Measurements from ENCODE around the gene NME1. TPM values are rescaled to one million over a fixed set of nuclear protein-coding genes. Genes with fewer than 3 reads are reported as not detected.
A peak's percentile ranks its signal among the peaks of the same experiment; 100 is the strongest.

Gene NME1
- total RNA-seq, 1 experiment from 2014 or later = 220 TPM

GRCh38 chr17:51152766-51153209, 571 bp upstream of the NME1 start:
- Histone ChIP-seq H4K8ac (replicated peaks; ENCODE audit: insufficient read length, low read depth, low read length) (no peak overlapping the region), H3K4me2 (ENCODE audit: insufficient read depth, insufficient read length, low read length) (peak overlapping the region; percentile 72), H3K56ac (ENCODE audit: insufficient read length, low read depth, low read length) (no peak overlapping the region), H2AK5ac (ENCODE audit: insufficient read length, low read length) (no peak overlapping the region), H3K18ac (ENCODE audit: insufficient read length, low read depth, low read length) (no peak overlapping the region), H2BK15ac (ENCODE audit: low read depth, low read length) (no peak overlapping the region), H2AFZ (ENCODE audit: low read length) (peak overlapping the region; percentile 90), H3K14ac (ENCODE audit: insufficient read depth, low read length) (no peak overlapping the region), H3K9me3 (ENCODE audit: control insufficient read depth, low read depth, low read length) (no peaks in the 10 kb centered on the region), H3K79me1 (ENCODE audit: insufficient read depth, low read depth, low read length, poor library complexity, severe bottlenecking) (no peaks in the 10 kb centered on the region), H2BK5ac (ENCODE audit: insufficient read length, low read length) (no peak overlapping the region), H3K23me2 (ENCODE audit: insufficient read length, low read depth, low read length, poor library complexity, severe bottlenecking) (peaks cover 4% of the 10 kb centered on the region), H3K27ac (ENCODE audit: insufficient read length, low read depth, low read length) (no peak overlapping the region), H2BK120ac (ENCODE audit: low read depth, low read length, poor library complexity, severe bottlenecking) (no peak overlapping the region), H4K20me1 (ENCODE audit: control insufficient read depth, insufficient read depth, insufficient read length) (no peaks in the 10 kb centered on the region), H4K5ac (ENCODE audit: insufficient read length, low read depth, low read length) (no peak overlapping the region), H3K4me1 (ENCODE audit: insufficient read depth, low read length) (no peaks in the 10 kb centered on the region), H4K91ac (ENCODE audit: insufficient read length, low read depth, low read length) (no peak overlapping the region), H3K9ac (ENCODE audit: extremely low read depth, insufficient read length, low read length) (peak overlapping the region; percentile 20), H2BK12ac (ENCODE audit: insufficient read length, low read depth, low read length) (no peak overlapping the region), H3T11ph (ENCODE audit: low read length) (no peak overlapping the region), H3K27me3 (ENCODE audit: insufficient read depth, low read length) (no peaks in the 10 kb centered on the region), H2BK20ac (ENCODE audit: low read depth, low read length, poor library complexity, severe bottlenecking) (no peak overlapping the region), H3K23ac (ENCODE audit: insufficient read length, low read depth, low read length) (no peak overlapping the region), H3K79me2 (ENCODE audit: insufficient read depth, low read length) (peaks cover 19% of the 10 kb centered on the region), H3K4ac (ENCODE audit: low read depth, low read length) (no peak overlapping the region)
- H3K4me1 Mint-ChIP-seq = no peaks in the 10 kb centered on the region; a peak in 1 of 4 replicates
- H3K36me3 Mint-ChIP-seq (ENCODE audit: insufficient read depth in 1 of 3, low read depth in 3 of 3) = peaks cover 5 to 26% (median 20%) of the 10 kb centered on the region in 3 experiments; a peak in 6 of 7 replicates
- H3K27ac Mint-ChIP-seq = no peak overlapping the region
- WGBS (ENCODE audit: extremely low coverage, insufficient read length, low lambda C conversion rate) = no CpG with 5 or more reads among the region's 8 CpGs
- no peak for TF ChIP-seq CTCF (conservative IDR thresholded peaks at IDR 0.05)
- H3K9me3 Mint-ChIP-seq = no peaks in the 10 kb centered on the region
- no peak for DNase-seq
- no peak overlapping the region for H3K4me3 Mint-ChIP-seq
- H3K27me3 Mint-ChIP-seq (ENCODE audit: low read depth) = no peaks in the 10 kb centered on the region

Measured in H9 (cell line).